GM23338 (cell line): Measurements from ENCODE around the gene RNASET2. TPM values are rescaled to one million over a fixed set of nuclear protein-coding genes. Genes with fewer than 3 reads are reported as not detected.

Experiments
- ATAC-seq: fragments of 200-7000 bp; cut with Tn5 transposase; 3 replicates; pipeline ENCODE4 v1.9.1; 2020
- DNase-seq: peaks from one replicate; pipeline ENCODE4 v3.0.0-alpha.2; 2015; ENCODE audit warnings: low spot score
- H2AFZ ChIP-seq: fragments of 200-600 bp; sonication (generic); 2 replicates; pipeline ENCODE4 v1.8.0; 2016; ENCODE audit warnings: antibody characterized with exemption, mild to moderate bottlenecking, moderate library complexity
- H3F3A ChIP-seq: fragments of 200-600 bp; sonication (generic); replicated peaks from 2 replicates; pipeline ENCODE4 v1.8.0; 2017; ENCODE audit warnings: antibody characterized with exemption, mixed run types, low read depth
- H3K27ac ChIP-seq: fragments of 200-600 bp; sonication (generic); 2 replicates; pipeline ENCODE4 v1.6.1; 2016; ENCODE audit warnings: low read depth
- H3K27me3 ChIP-seq: fragments of 200-600 bp; sonication (generic); 2 replicates; pipeline ENCODE4 v1.8.0; 2016; ENCODE audit warnings: mild to moderate bottlenecking, mixed run types, moderate library complexity; ENCODE audit not compliant: insufficient read depth
- H3K36me3 ChIP-seq: fragments of 200-600 bp; sonication (generic); 2 replicates; pipeline ENCODE4 v1.8.0; 2016; ENCODE audit warnings: mild to moderate bottlenecking; ENCODE audit not compliant: insufficient read depth
- H3K4me1 ChIP-seq: fragments of 200-600 bp; sonication (generic); 2 replicates; pipeline ENCODE4 v1.8.0; 2016; ENCODE audit warnings: mild to moderate bottlenecking, moderate library complexity; ENCODE audit not compliant: insufficient read depth
- H3K4me2 ChIP-seq: fragments of 200-600 bp; sonication (generic); 2 replicates; pipeline ENCODE4 v1.7.1; 2017; ENCODE audit warnings: mixed run types
- H3K4me3 ChIP-seq: fragments of 200-600 bp; sonication (generic); 2 replicates; pipeline ENCODE4 v1.6.1; 2016; ENCODE audit warnings: mixed run types
- H3K79me2 ChIP-seq: fragments of 200-600 bp; sonication (generic); replicated peaks from 2 replicates; pipeline ENCODE4 v1.8.0; 2017; ENCODE audit warnings: mild to moderate bottlenecking; ENCODE audit not compliant: insufficient read depth
- H3K9me2 ChIP-seq: fragments of 200-600 bp; sonication (generic); 2 replicates; pipeline ENCODE4 v1.8.0; 2017; ENCODE audit not compliant: insufficient read depth
- H4K20me1 ChIP-seq: fragments of 200-600 bp; sonication (generic); replicated peaks from 2 replicates; pipeline ENCODE4 v1.8.0; 2017; ENCODE audit warnings: mild to moderate bottlenecking; ENCODE audit not compliant: insufficient read depth
- H3K27ac Mint-ChIP-seq: 2 replicates; pipeline ENCODE4 v1.8.0; 2020; ENCODE audit warnings: inconsistent platforms, mild to moderate bottlenecking, moderate library complexity, mixed read lengths
- H3K27me3 Mint-ChIP-seq: 3 replicates; pipeline ENCODE4 v1.8.0; 2022; ENCODE audit warnings: low read depth, mild to moderate bottlenecking, moderate library complexity, mixed read lengths, inconsistent platforms; ENCODE audit not compliant: insufficient read depth, poor library complexity
- H3K36me3 Mint-ChIP-seq: 3 replicates; pipeline ENCODE4 v1.8.0; 2021; ENCODE audit warnings: low read depth, mild to moderate bottlenecking, inconsistent platforms, moderate library complexity, mixed read lengths
- H3K4me1 Mint-ChIP-seq: 3 replicates; pipeline ENCODE4 v1.8.0; 2020; ENCODE audit warnings: mild to moderate bottlenecking, inconsistent platforms, mixed read lengths
- H3K4me3 Mint-ChIP-seq: 3 replicates; pipeline ENCODE4 v1.8.0; 2021; ENCODE audit warnings: moderate library complexity, mild to moderate bottlenecking, inconsistent platforms, mixed read lengths
- H3K9me3 Mint-ChIP-seq: 3 replicates; pipeline ENCODE4 v1.8.0; 2020; ENCODE audit warnings: moderate library complexity, mild to moderate bottlenecking, inconsistent platforms, mixed read lengths
- JUNB ChIP-seq: IDR thresholded peaks from one replicate; pipeline ENCODE4 v1.6.1; 2016; ENCODE audit warnings: antibody characterized with exemption; ENCODE audit not compliant: unreplicated experiment
- NANOG ChIP-seq: IDR thresholded peaks from 2 replicates; pipeline ENCODE4 v1.6.1; 2016; ENCODE audit warnings: antibody characterized with exemption, borderline replicate concordance
- POLR2AphosphoS5 ChIP-seq: IDR thresholded peaks from 2 replicates; pipeline ENCODE4 v1.6.1; 2016; ENCODE audit warnings: antibody characterized with exemption, low read depth
- ZNF114 ChIP-seq: fragments of 250-450 bp; sonication (Bioruptor Pico); IDR thresholded peaks from 2 replicates; pipeline ENCODE4 v1.5.0; 2020; ENCODE audit warnings: mild to moderate bottlenecking, moderate library complexity
- ZNF331 ChIP-seq: fragments of 250-450 bp; sonication (Bioruptor Pico); IDR thresholded peaks from 2 replicates; pipeline ENCODE4 v1.5.0; 2020; ENCODE audit warnings: low read depth, mild to moderate bottlenecking, moderate library complexity
- polyA plus RNA-seq: library from polyadenylated mRNA; unstranded; fragments of >200 nt; fragmentation: Nextera tagmentation; extraction: Ambion mirVana; gene quantifications from 2 replicates; pipeline ENCODE4 v1.2.1, GENCODE V29; 2016
- total RNA-seq: library from RNA; depleted of rRNA; stranded (reverse); fragments of >200 nt; shearing (Covaris generic); gene quantifications from 2 replicates; pipeline ENCODE4 v1.2.3, GENCODE V29; 2014
- TF ChIP-seq, protein P1 (sequence below): fragments of 250-450 bp; sonication (Bioruptor Pico); IDR thresholded peaks from 2 replicates; pipeline ENCODE4 v1.5.0; 2020; ENCODE audit warnings: mild to moderate bottlenecking, moderate library complexity
- TF ChIP-seq, protein P2 (sequence below): IDR thresholded peaks from one replicate; pipeline ENCODE4 v1.6.1; 2018; ENCODE audit warnings: antibody characterized with exemption; ENCODE audit not compliant: unreplicated experiment

Gene RNASET2
- total and polyA plus RNA-seq, 2 experiments from 2014 or later = 40.5 to 62.8 TPM

DNA sequence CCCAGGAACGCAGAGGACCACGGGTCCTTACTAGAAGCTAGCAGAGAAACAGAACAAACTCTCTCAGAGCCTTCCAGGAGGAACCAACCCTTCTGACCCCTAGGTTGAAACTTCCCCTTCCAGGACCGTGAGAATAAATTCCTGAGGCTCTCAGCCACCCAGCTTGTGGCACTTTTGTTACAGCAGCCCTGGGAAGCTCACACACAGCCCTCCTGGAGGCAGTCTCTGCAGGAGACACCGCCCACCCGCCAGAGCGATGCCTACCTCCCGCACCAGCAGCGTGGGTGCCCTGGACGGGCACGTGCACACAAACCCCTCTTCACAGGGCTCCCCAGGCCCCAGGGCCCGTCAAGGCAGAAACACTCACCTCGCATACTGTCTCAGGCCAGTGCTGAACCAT, 4.2 kb downstream of the RNASET2 start:
- TF ChIP-seq, protein P1, sequence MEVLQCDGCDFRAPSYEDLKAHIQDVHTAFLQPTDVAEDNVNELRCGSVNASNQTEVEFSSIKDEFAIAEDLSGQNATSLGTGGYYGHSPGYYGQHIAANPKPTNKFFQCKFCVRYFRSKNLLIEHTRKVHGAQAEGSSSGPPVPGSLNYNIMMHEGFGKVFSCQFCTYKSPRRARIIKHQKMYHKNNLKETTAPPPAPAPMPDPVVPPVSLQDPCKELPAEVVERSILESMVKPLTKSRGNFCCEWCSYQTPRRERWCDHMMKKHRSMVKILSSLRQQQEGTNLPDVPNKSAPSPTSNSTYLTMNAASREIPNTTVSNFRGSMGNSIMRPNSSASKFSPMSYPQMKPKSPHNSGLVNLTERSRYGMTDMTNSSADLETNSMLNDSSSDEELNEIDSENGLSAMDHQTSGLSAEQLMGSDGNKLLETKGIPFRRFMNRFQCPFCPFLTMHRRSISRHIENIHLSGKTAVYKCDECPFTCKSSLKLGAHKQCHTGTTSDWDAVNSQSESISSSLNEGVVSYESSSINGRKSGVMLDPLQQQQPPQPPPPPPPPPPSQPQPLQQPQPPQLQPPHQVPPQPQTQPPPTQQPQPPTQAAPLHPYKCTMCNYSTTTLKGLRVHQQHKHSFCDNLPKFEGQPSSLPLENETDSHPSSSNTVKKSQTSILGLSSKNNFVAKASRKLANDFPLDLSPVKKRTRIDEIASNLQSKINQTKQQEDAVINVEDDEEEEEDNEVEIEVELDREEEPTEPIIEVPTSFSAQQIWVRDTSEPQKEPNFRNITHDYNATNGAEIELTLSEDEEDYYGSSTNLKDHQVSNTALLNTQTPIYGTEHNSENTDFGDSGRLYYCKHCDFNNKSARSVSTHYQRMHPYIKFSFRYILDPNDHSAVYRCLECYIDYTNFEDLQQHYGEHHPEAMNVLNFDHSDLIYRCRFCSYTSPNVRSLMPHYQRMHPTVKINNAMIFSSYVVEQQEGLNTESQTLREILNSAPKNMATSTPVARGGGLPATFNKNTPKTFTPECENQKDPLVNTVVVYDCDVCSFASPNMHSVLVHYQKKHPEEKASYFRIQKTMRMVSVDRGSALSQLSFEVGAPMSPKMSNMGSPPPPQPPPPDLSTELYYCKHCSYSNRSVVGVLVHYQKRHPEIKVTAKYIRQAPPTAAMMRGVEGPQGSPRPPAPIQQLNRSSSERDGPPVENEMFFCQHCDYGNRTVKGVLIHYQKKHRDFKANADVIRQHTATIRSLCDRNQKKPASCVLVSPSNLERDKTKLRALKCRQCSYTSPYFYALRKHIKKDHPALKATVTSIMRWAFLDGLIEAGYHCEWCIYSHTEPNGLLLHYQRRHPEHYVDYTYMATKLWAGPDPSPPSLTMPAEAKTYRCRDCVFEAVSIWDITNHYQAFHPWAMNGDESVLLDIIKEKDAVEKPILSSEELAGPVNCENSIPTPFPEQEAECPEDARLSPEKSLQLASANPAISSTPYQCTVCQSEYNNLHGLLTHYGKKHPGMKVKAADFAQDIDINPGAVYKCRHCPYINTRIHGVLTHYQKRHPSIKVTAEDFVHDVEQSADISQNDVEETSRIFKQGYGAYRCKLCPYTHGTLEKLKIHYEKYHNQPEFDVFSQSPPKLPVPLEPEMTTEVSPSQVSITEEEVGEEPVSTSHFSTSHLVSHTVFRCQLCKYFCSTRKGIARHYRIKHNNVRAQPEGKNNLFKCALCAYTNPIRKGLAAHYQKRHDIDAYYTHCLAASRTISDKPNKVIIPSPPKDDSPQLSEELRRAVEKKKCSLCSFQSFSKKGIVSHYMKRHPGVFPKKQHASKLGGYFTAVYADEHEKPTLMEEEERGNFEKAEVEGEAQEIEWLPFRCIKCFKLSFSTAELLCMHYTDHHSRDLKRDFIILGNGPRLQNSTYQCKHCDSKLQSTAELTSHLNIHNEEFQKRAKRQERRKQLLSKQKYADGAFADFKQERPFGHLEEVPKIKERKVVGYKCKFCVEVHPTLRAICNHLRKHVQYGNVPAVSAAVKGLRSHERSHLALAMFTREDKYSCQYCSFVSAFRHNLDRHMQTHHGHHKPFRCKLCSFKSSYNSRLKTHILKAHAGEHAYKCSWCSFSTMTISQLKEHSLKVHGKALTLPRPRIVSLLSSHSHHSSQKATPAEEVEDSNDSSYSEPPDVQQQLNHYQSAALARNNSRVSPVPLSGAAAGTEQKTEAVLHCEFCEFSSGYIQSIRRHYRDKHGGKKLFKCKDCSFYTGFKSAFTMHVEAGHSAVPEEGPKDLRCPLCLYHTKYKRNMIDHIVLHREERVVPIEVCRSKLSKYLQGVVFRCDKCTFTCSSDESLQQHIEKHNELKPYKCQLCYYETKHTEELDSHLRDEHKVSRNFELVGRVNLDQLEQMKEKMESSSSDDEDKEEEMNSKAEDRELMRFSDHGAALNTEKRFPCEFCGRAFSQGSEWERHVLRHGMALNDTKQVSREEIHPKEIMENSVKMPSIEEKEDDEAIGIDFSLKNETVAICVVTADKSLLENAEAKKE (CRISPR knock-in tag) = no peak
- no peak for TF ChIP-seq ZNF114 (CRISPR knock-in tag)
- TF ChIP-seq, protein P2, sequence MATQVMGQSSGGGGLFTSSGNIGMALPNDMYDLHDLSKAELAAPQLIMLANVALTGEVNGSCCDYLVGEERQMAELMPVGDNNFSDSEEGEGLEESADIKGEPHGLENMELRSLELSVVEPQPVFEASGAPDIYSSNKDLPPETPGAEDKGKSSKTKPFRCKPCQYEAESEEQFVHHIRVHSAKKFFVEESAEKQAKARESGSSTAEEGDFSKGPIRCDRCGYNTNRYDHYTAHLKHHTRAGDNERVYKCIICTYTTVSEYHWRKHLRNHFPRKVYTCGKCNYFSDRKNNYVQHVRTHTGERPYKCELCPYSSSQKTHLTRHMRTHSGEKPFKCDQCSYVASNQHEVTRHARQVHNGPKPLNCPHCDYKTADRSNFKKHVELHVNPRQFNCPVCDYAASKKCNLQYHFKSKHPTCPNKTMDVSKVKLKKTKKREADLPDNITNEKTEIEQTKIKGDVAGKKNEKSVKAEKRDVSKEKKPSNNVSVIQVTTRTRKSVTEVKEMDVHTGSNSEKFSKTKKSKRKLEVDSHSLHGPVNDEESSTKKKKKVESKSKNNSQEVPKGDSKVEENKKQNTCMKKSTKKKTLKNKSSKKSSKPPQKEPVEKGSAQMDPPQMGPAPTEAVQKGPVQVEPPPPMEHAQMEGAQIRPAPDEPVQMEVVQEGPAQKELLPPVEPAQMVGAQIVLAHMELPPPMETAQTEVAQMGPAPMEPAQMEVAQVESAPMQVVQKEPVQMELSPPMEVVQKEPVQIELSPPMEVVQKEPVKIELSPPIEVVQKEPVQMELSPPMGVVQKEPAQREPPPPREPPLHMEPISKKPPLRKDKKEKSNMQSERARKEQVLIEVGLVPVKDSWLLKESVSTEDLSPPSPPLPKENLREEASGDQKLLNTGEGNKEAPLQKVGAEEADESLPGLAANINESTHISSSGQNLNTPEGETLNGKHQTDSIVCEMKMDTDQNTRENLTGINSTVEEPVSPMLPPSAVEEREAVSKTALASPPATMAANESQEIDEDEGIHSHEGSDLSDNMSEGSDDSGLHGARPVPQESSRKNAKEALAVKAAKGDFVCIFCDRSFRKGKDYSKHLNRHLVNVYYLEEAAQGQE = no peak
- no peak for TF ChIP-seq NANOG
- no peak for TF ChIP-seq POLR2AphosphoS5
- TF ChIP-seq JUNB = no peak
- TF ChIP-seq ZNF331 (CRISPR knock-in tag) = no peak
- peaks cover 5% of the 10 kb centered on the region for H3K27me3 Mint-ChIP-seq
- no peak overlapping the region for H3K27ac ChIP-seq
- no peak for ATAC-seq
- H4K20me1 ChIP-seq = no peaks in the 10 kb centered on the region; the same call in 1 of the 2 replicates
- no peak for DNase-seq
- H3K4me2 ChIP-seq = no peak overlapping the region
- no peaks in the 10 kb centered on the region for H3K9me2 ChIP-seq
- peaks cover 4% of the 10 kb centered on the region; the same call in 1 of the 2 replicates for H3K27me3 ChIP-seq
- peaks cover 18% of the 10 kb centered on the region for H3K9me3 Mint-ChIP-seq
- H3K4me1 ChIP-seq = peaks cover 11% of the 10 kb centered on the region
- no peaks in the 10 kb centered on the region; the same call in 1 of the 2 replicates for H3K36me3 ChIP-seq
- no peaks in the 10 kb centered on the region for H3F3A ChIP-seq
- no peak overlapping the region for H3K4me3 ChIP-seq
- no peak overlapping the region for H3K4me3 Mint-ChIP-seq
- H2AFZ ChIP-seq = no peak overlapping the region
- H3K36me3 Mint-ChIP-seq = peaks cover 37% of the 10 kb centered on the region
- peaks cover 6% of the 10 kb centered on the region; the same call in 1 of the 2 replicates for H3K79me2 ChIP-seq
- H3K27ac Mint-ChIP-seq = no peak overlapping the region
- peaks cover 11% of the 10 kb centered on the region for H3K4me1 Mint-ChIP-seq
